ENCODE data around the gene RP2. TPM values are rescaled to one million over a fixed set of nuclear protein-coding genes. Genes with fewer than 3 reads are reported as not detected.
A peak's percentile ranks its signal among the peaks of the same experiment; 100 is the strongest.

The RP2 gene
- polyA plus RNA-seq (2013, experiment 1 of 2): 4.6 TPM
- polyA plus RNA-seq (2013, experiment 2 of 2): 5.4 TPM

- WGBS (ENCODE audit: extremely low coverage, insufficient coverage, low lambda C conversion rate): no CpG with 5 or more reads among the region's 71 CpGs
- Histone ChIP-seq H3K79me1 (ENCODE audit: low read length) (no peaks in the 10 kb centered on the region), H3K4me3 (ENCODE audit: low read length) (peak within 1 kb of the TSS; percentile 81), H3K18ac (ENCODE audit: low read length) (no peak within 1 kb of the TSS), H3K79me2 (ENCODE audit: control insufficient read depth, insufficient read depth, low read length) (no peaks in the 10 kb centered on the region), H4K8ac (ENCODE audit: low read depth, low read length) (no peak within 1 kb of the TSS), H2AK5ac (ENCODE audit: low read length) (no peak within 1 kb of the TSS), H2BK5ac (ENCODE audit: low read length) (no peak within 1 kb of the TSS), H3K9ac (ENCODE audit: low read length) (peak within 1 kb of the TSS; percentile 84), H3K4ac (ENCODE audit: low read depth, low read length) (no peak within 1 kb of the TSS), H3K4me1 (ENCODE audit: control insufficient read depth, low read depth, low read length) (no peaks in the 10 kb centered on the region), H3K56ac (ENCODE audit: low read length) (peak within 1 kb of the TSS; percentile 88), H2BK15ac (replicated peaks; ENCODE audit: low read depth) (no peak within 1 kb of the TSS), H2BK120ac (ENCODE audit: low read depth, low read length) (no peak within 1 kb of the TSS), H3K27ac (ENCODE audit: low read depth, low read length) (peak within 1 kb of the TSS; percentile 29), H3K23ac (ENCODE audit: low read length) (peak within 1 kb of the TSS; percentile 80), H3K4me2 (ENCODE audit: low read length) (peak within 1 kb of the TSS; percentile 11), H3K36me3 (ENCODE audit: control insufficient read depth, insufficient read depth, low read length) (no peaks in the 10 kb centered on the region), H4K5ac (ENCODE audit: low read length) (no peak within 1 kb of the TSS), H3K27me3 (ENCODE audit: insufficient read depth, low read length, poor library complexity) (no peaks in the 10 kb centered on the region)
- peak; percentile 98 for DNase-seq
Observed at GRCh38 chrX:46836701-46837557, at the start of gene RP2. RP2 (plus strand) TSS chrX:46837043; CDS start chrX:46837101, 58 bp downstream.

- Histone ChIP-seq H3K23ac (ENCODE audit: low read length) (no peak overlapping the region), H4K8ac (ENCODE audit: low read depth, low read length) (no peak overlapping the region), H2AK5ac (ENCODE audit: low read length) (no peak overlapping the region), H2BK120ac (ENCODE audit: low read depth, low read length) (no peak overlapping the region), H2BK5ac (ENCODE audit: low read length) (no peak overlapping the region), H3K79me1 (ENCODE audit: low read length) (no peaks in the 10 kb centered on the region), H3K4me2 (ENCODE audit: low read length) (no peak overlapping the region), H3K36me3 (ENCODE audit: control insufficient read depth, insufficient read depth, low read length) (no peaks in the 10 kb centered on the region), H3K56ac (ENCODE audit: low read length) (no peak overlapping the region), H3K4ac (ENCODE audit: low read depth, low read length) (no peak overlapping the region), H3K9ac (ENCODE audit: low read length) (no peak overlapping the region), H3K79me2 (ENCODE audit: control insufficient read depth, insufficient read depth, low read length) (no peaks in the 10 kb centered on the region), H3K18ac (ENCODE audit: low read length) (no peak overlapping the region), H3K27me3 (ENCODE audit: insufficient read depth, low read length, poor library complexity) (no peaks in the 10 kb centered on the region), H4K5ac (ENCODE audit: low read length) (no peak overlapping the region), H3K4me1 (ENCODE audit: control insufficient read depth, low read depth, low read length) (no peaks in the 10 kb centered on the region), H3K27ac (ENCODE audit: low read depth, low read length) (no peak overlapping the region), H2BK15ac (replicated peaks; ENCODE audit: low read depth) (no peak overlapping the region), H3K4me3 (ENCODE audit: low read length) (no peak overlapping the region)
- DNase-seq: peak; percentile 56
- WGBS (ENCODE audit: extremely low coverage, insufficient coverage, low lambda C conversion rate): no CpG with 5 or more reads among the region's 4 CpGs
Observed at GRCh38 chrX:46788902-46789301, 47.9 kb upstream of the RP2 start.

GRCh38 chrX:46791927-46792809 is 44.7 kb upstream of the RP2 start:
- H3K18ac ChIP-seq (ENCODE audit: low read length): no peak overlapping the region
- no peak overlapping the region for H3K56ac ChIP-seq (ENCODE audit: low read length)
- H3K9ac ChIP-seq (ENCODE audit: low read length): no peak overlapping the region
- no CpG with 5 or more reads among the region's 7 CpGs for WGBS (ENCODE audit: extremely low coverage, insufficient coverage, low lambda C conversion rate)
- H3K79me1 ChIP-seq (ENCODE audit: low read length): no peaks in the 10 kb centered on the region
- H3K4me3 ChIP-seq (ENCODE audit: low read length): no peak overlapping the region
- H4K8ac ChIP-seq (ENCODE audit: low read depth, low read length): no peak overlapping the region
- no peaks in the 10 kb centered on the region for H3K4me1 ChIP-seq (ENCODE audit: control insufficient read depth, low read depth, low read length)
- no peak overlapping the region for H4K5ac ChIP-seq (ENCODE audit: low read length)
- H3K27ac ChIP-seq (ENCODE audit: low read depth, low read length): no peak overlapping the region
- H3K27me3 ChIP-seq (ENCODE audit: insufficient read depth, low read length, poor library complexity): no peaks in the 10 kb centered on the region
- H3K4ac ChIP-seq (ENCODE audit: low read depth, low read length): no peak overlapping the region
- no peak overlapping the region for H2BK5ac ChIP-seq (ENCODE audit: low read length)
- DNase-seq: peak; percentile 73
- no peaks in the 10 kb centered on the region for H3K36me3 ChIP-seq (ENCODE audit: control insufficient read depth, insufficient read depth, low read length)
- no peak overlapping the region for H3K4me2 ChIP-seq (ENCODE audit: low read length)
- no peak overlapping the region for H2BK15ac ChIP-seq (replicated peaks; ENCODE audit: low read depth)
- H2BK120ac ChIP-seq (ENCODE audit: low read depth, low read length): peak overlapping the region; percentile 88
- no peak overlapping the region for H2AK5ac ChIP-seq (ENCODE audit: low read length)
- no peak overlapping the region for H3K23ac ChIP-seq (ENCODE audit: low read length)
- no peaks in the 10 kb centered on the region for H3K79me2 ChIP-seq (ENCODE audit: control insufficient read depth, insufficient read depth, low read length)

- H4K5ac ChIP-seq (ENCODE audit: low read length): no peak overlapping the region
- no peaks in the 10 kb centered on the region for H3K79me1 ChIP-seq (ENCODE audit: low read length)
- H3K27ac ChIP-seq (ENCODE audit: low read depth, low read length): no peak overlapping the region
- DNase-seq: no peak
- H3K23ac ChIP-seq (ENCODE audit: low read length): no peak overlapping the region
- H3K79me2 ChIP-seq (ENCODE audit: control insufficient read depth, insufficient read depth, low read length): no peaks in the 10 kb centered on the region
- H2BK5ac ChIP-seq (ENCODE audit: low read length): no peak overlapping the region
- no peak overlapping the region for H2BK120ac ChIP-seq (ENCODE audit: low read depth, low read length)
- no peak overlapping the region for H3K4ac ChIP-seq (ENCODE audit: low read depth, low read length)
- no peak overlapping the region for H3K9ac ChIP-seq (ENCODE audit: low read length)
- H3K56ac ChIP-seq (ENCODE audit: low read length): no peak overlapping the region
- no peak overlapping the region for H2AK5ac ChIP-seq (ENCODE audit: low read length)
- H4K8ac ChIP-seq (ENCODE audit: low read depth, low read length): no peak overlapping the region
- H3K4me3 ChIP-seq (ENCODE audit: low read length): no peak overlapping the region
- no CpG with 5 or more reads among the region's 4 CpGs for WGBS (ENCODE audit: extremely low coverage, insufficient coverage, low lambda C conversion rate)
- no peak overlapping the region for H3K4me2 ChIP-seq (ENCODE audit: low read length)
- H3K27me3 ChIP-seq (ENCODE audit: insufficient read depth, low read length, poor library complexity): no peaks in the 10 kb centered on the region
- H2BK15ac ChIP-seq (replicated peaks; ENCODE audit: low read depth): no peak overlapping the region
- no peak overlapping the region for H3K18ac ChIP-seq (ENCODE audit: low read length)
- no peaks in the 10 kb centered on the region for H3K4me1 ChIP-seq (ENCODE audit: control insufficient read depth, low read depth, low read length)
- H3K36me3 ChIP-seq (ENCODE audit: control insufficient read depth, insufficient read depth, low read length): no peaks in the 10 kb centered on the region
Observed at GRCh38 chrX:46792810-46793188, 44.0 kb upstream of the RP2 start.

- Histone ChIP-seq H4K5ac (ENCODE audit: low read length) (no peak overlapping the region), H3K18ac (ENCODE audit: low read length) (no peak overlapping the region), H3K4me2 (ENCODE audit: low read length) (no peak overlapping the region), H4K8ac (ENCODE audit: low read depth, low read length) (no peak overlapping the region), H2AK5ac (ENCODE audit: low read length) (no peak overlapping the region), H3K23ac (ENCODE audit: low read length) (no peak overlapping the region), H3K36me3 (ENCODE audit: control insufficient read depth, insufficient read depth, low read length) (no peaks in the 10 kb centered on the region), H3K27me3 (ENCODE audit: insufficient read depth, low read length, poor library complexity) (no peaks in the 10 kb centered on the region), H3K9ac (ENCODE audit: low read length) (no peak overlapping the region), H3K79me1 (ENCODE audit: low read length) (no peaks in the 10 kb centered on the region), H3K4ac (ENCODE audit: low read depth, low read length) (no peak overlapping the region), H3K4me3 (ENCODE audit: low read length) (no peak overlapping the region), H2BK15ac (replicated peaks; ENCODE audit: low read depth) (no peak overlapping the region), H2BK5ac (ENCODE audit: low read length) (no peak overlapping the region), H3K4me1 (ENCODE audit: control insufficient read depth, low read depth, low read length) (no peaks in the 10 kb centered on the region), H3K79me2 (ENCODE audit: control insufficient read depth, insufficient read depth, low read length) (no peaks in the 10 kb centered on the region), H3K56ac (ENCODE audit: low read length) (no peak overlapping the region), H2BK120ac (ENCODE audit: low read depth, low read length) (no peak overlapping the region), H3K27ac (ENCODE audit: low read depth, low read length) (no peak overlapping the region)
- no CpG with 5 or more reads among the region's 6 CpGs for WGBS (ENCODE audit: extremely low coverage, insufficient coverage, low lambda C conversion rate)
- DNase-seq: no peak
Observed at GRCh38 chrX:46793386-46794143, 43.3 kb upstream of the RP2 start.
